Activated T-cell treated with anti-CD3 and anti-CD28 coated beads, Interleukin-2, amount 50 U/mL, for 1 hour (primary cell): Measurements from ENCODE around the gene MAPK6.
A peak's percentile ranks its signal among the peaks of the same experiment; 100 is the strongest.
"Not testable (repeated sequence)": the region's sequence is repeated elsewhere in the genome, so short reads cannot be mapped to it uniquely, and the experiment has no call there.

Source experiments
- DNase-seq: peaks from one replicate; pipeline ENCODE4 v3.0.0-alpha.2; 2020

The MAPK6 gene

GRCh38 chr15:52045795-52046298, 26.8 kb downstream of the MAPK6 start:
- DNase-seq = peak; percentile 24

- DNase-seq = not testable (repeated sequence)
These were observed 27.5 kb downstream of the MAPK6 start for GRCh38 chr15:52046552-52046951.

GRCh38 chr15:52050416-52050815, 31.4 kb downstream of the MAPK6 start:
- DNase-seq = no peak

GRCh38 chr15:52052066-52052935, 33.3 kb downstream of the MAPK6 start:
- no peak for DNase-seq

- no peak for DNase-seq
These were observed 35.4 kb downstream of the MAPK6 start for GRCh38 chr15:52054381-52054780.

GRCh38 chr15:52054858-52055257, 35.8 kb downstream of the MAPK6 start:
- DNase-seq = not testable (repeated sequence)

- no peak for DNase-seq
These were observed 37.0 kb downstream of the MAPK6 start for GRCh38 chr15:52056001-52056400.

- no peak for DNase-seq
These were observed 37.5 kb downstream of the MAPK6 start for GRCh38 chr15:52056496-52056895.

- DNase-seq = no peak
These were observed 39.0 kb downstream of the MAPK6 start for GRCh38 chr15:52057996-52058395.

- DNase-seq = no peak
These were observed 41.5 kb downstream of the MAPK6 start for GRCh38 chr15:52060501-52060900.

- DNase-seq = no peak
These were observed 48.0 kb downstream of the MAPK6 start for GRCh38 chr15:52066842-52067544.

GRCh38 chr15:52067545-52067926, 48.5 kb downstream of the MAPK6 start:
- DNase-seq = no peak

- DNase-seq = no peak
These were observed 49.1 kb downstream of the MAPK6 start for GRCh38 chr15:52068004-52068615.

- no peak for DNase-seq
These were observed 50.5 kb downstream of the MAPK6 start for GRCh38 chr15:52069559-52069958.

- DNase-seq = no peak
These were observed 52.6 kb downstream of the MAPK6 start for GRCh38 chr15:52071570-52071969.

- DNase-seq = no peak
These were observed 58.1 kb downstream of the MAPK6 start for GRCh38 chr15:52076889-52077781.

GRCh38 chr15:52078197-52078875, 59.3 kb downstream of the MAPK6 start:
- DNase-seq = no peak

GRCh38 chr15:52078876-52079700, 60.1 kb downstream of the MAPK6 start:
- peak; percentile 80 for DNase-seq

- DNase-seq = no peak
These were observed 61.0 kb downstream of the MAPK6 start for GRCh38 chr15:52080031-52080430.

- no peak for DNase-seq
These were observed 61.8 kb downstream of the MAPK6 start for GRCh38 chr15:52080706-52081392.
